ENCODE results near the gene SEMA5A. TPM values are rescaled to one million over a fixed set of nuclear protein-coding genes. Genes with fewer than 3 reads are reported as not detected.

Gene SEMA5A
- total and polyA plus RNA-seq, 2 donors (not counting 1 experiment from before 2014, with no cell fraction given) = not detected

DNA sequence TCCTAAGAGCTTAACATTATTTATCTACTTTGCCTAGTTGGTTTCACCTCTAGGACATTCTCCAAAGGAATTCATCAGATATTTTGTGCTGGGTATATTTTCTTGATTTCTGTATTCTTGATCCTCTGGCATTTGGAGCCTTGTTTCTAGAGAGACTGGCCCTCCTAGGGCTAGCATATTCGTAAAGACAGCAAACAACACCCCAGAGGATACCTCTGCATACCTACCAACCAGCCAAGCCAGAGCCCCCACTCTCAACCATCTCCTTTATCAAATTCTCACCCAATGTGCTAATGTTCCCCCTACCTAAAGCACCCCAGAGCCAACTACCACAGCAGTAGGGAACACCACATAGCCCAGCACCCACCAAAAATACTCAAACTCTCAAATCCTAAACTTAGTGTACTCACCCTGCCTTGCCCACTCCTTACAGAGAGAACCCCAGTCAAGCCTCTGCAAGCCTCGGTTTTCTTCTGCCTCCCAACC is 149.5 kb downstream of the SEMA5A start:
- no peak overlapping the region for H3K4me3 ChIP-seq (ENCODE audit: control extremely low read depth in 1 of 5, extremely low read depth in 1 of 5, insufficient read depth in 1 of 5, low read depth in 2 of 5, low read length in 4 of 5)
- ChIA-PET POLR2A (no interaction called here), CTCF (no interaction called here)
- H3K4me1 Mint-ChIP-seq = no peaks in the 10 kb centered on the region
- no peaks in the 10 kb centered on the region for H3K9me3 Mint-ChIP-seq (ENCODE audit: insufficient read depth)
- no peak overlapping the region for H3K4me3 Mint-ChIP-seq
- ATAC-seq (ENCODE audit: low read depth) (no peak), DNase-seq (no peak)
- no peak overlapping the region for H2AFZ ChIP-seq (ENCODE audit: insufficient read depth, low read depth, low read length, poor library complexity, severe bottlenecking)
- H3K4me1 ChIP-seq (ENCODE audit: control insufficient read depth in 2 of 2, insufficient read depth in 2 of 2, low read length in 2 of 2) = no peaks in the 10 kb centered on the region
- H3K79me2 ChIP-seq (ENCODE audit: control insufficient read depth, insufficient read depth, low read length) = no peaks in the 10 kb centered on the region
- H3K9me3 ChIP-seq (ENCODE audit: control extremely low read depth in 1 of 3, control insufficient read depth in 2 of 3, insufficient read depth in 1 of 3, low read length in 2 of 3) = no peaks in the 10 kb centered on the region
- no peak overlapping the region for H3K4me2 ChIP-seq (replicated peaks; ENCODE audit: low read depth, low read length, poor library complexity, severe bottlenecking)
- H3K27me3 Mint-ChIP-seq = no peaks in the 10 kb centered on the region
- no peaks in the 10 kb centered on the region for H3K36me3 ChIP-seq (replicated peaks in 1 of 2; ENCODE audit: control extremely low read depth in 1 of 2, control insufficient read depth in 1 of 2, extremely low read depth in 1 of 2, insufficient read depth in 2 of 2, low read length in 1 of 2)
- H3K27ac ChIP-seq (ENCODE audit: low read length in 2 of 2) = no peak overlapping the region
- H4K20me1 ChIP-seq (ENCODE audit: control insufficient read depth, insufficient read depth, low read length, poor library complexity, severe bottlenecking) = no peaks in the 10 kb centered on the region
- no peaks in the 10 kb centered on the region for H3K27me3 ChIP-seq (replicated peaks in 1 of 4; ENCODE audit: control extremely low read depth in 1 of 4, control insufficient read depth in 3 of 4, insufficient read depth in 4 of 4, low read length in 3 of 4)
- 75% methylated on average over 2 of the region's 2 CpGs for WGBS (ENCODE audit: insufficient coverage)
- intact Hi-C loops (cut with micrococcal nuclease) = no loop called here
- no peak for TF ChIP-seq EZH2 (IDR thresholded peaks at IDR 0.05; ENCODE audit: borderline replicate concordance, insufficient read depth, low read depth, low read length, poor library complexity, severe bottlenecking)
- TF ChIP-seq CTCF (IDR thresholded peaks at IDR 0.05) = no peak
- H3K27ac Mint-ChIP-seq = no peak overlapping the region
- no peak overlapping the region for H3K9ac ChIP-seq (ENCODE audit: low read length)

DNA sequence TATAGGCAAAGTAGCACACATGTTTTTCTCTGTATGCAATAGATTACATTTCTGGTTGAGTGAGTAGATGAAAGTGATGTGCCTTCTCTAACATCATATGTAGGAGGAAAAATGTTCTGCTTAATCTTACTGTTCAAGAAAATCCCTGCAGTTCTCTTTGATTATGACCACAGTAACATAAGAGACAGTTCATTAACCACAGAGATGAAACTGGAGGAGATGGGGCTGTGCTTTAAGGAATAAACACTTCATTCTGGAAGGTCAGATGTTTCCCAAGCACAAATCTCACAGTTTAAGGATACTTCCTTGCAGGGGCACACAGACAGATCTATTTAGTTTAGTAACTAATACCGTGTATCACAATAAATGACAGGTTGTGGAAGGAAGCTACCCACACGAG is 150.2 kb downstream of the SEMA5A start:
- no peaks in the 10 kb centered on the region for H4K20me1 ChIP-seq (ENCODE audit: control insufficient read depth, insufficient read depth, low read length, poor library complexity, severe bottlenecking)
- Mint-ChIP-seq H3K27ac (no peak overlapping the region), H3K4me1 (no peaks in the 10 kb centered on the region), H3K4me3 (no peak overlapping the region), H3K27me3 (no peaks in the 10 kb centered on the region), H3K9me3 (ENCODE audit: insufficient read depth) (no peaks in the 10 kb centered on the region)
- no peak overlapping the region for H3K4me2 ChIP-seq (replicated peaks; ENCODE audit: low read depth, low read length, poor library complexity, severe bottlenecking)
- no peaks in the 10 kb centered on the region for H3K27me3 ChIP-seq (replicated peaks in 1 of 4; ENCODE audit: control extremely low read depth in 1 of 4, control insufficient read depth in 3 of 4, insufficient read depth in 4 of 4, low read length in 3 of 4)
- no peak overlapping the region for H3K27ac ChIP-seq (ENCODE audit: low read length in 2 of 2)
- H3K4me1 ChIP-seq (ENCODE audit: control insufficient read depth in 2 of 2, insufficient read depth in 2 of 2, low read length in 2 of 2) = no peaks in the 10 kb centered on the region
- no peak for TF ChIP-seq CTCF (IDR thresholded peaks at IDR 0.05)
- no peak for TF ChIP-seq EZH2 (IDR thresholded peaks at IDR 0.05; ENCODE audit: borderline replicate concordance, insufficient read depth, low read depth, low read length, poor library complexity, severe bottlenecking)
- no peak overlapping the region for H3K9ac ChIP-seq (ENCODE audit: low read length)
- no peak overlapping the region for H2AFZ ChIP-seq (ENCODE audit: insufficient read depth, low read depth, low read length, poor library complexity, severe bottlenecking)
- H3K36me3 ChIP-seq (replicated peaks in 1 of 2; ENCODE audit: control extremely low read depth in 1 of 2, control insufficient read depth in 1 of 2, extremely low read depth in 1 of 2, insufficient read depth in 2 of 2, low read length in 1 of 2) = no peaks in the 10 kb centered on the region
- no peak overlapping the region for H3K4me3 ChIP-seq (ENCODE audit: control extremely low read depth in 1 of 5, extremely low read depth in 1 of 5, insufficient read depth in 1 of 5, low read depth in 2 of 5, low read length in 4 of 5)
- DNase-seq (no peak), ATAC-seq (ENCODE audit: low read depth) (no peak)
- intact Hi-C loops (cut with micrococcal nuclease) = no loop called here
- ChIA-PET POLR2A (no interaction called here), CTCF (no interaction called here)
- H3K79me2 ChIP-seq (ENCODE audit: control insufficient read depth, insufficient read depth, low read length) = no peaks in the 10 kb centered on the region
- H3K9me3 ChIP-seq (ENCODE audit: control extremely low read depth in 1 of 3, control insufficient read depth in 2 of 3, insufficient read depth in 1 of 3, low read length in 2 of 3) = no peaks in the 10 kb centered on the region
- 60% methylated on average over 1 of the region's 2 CpGs for WGBS (ENCODE audit: insufficient coverage)

Measured in B cell (primary cell).